Naive B cell (primary cell): ENCODE results near the gene BCL10. TPM values are rescaled to one million over a fixed set of nuclear protein-coding genes. Genes with fewer than 3 reads are reported as not detected.
A peak's percentile ranks its signal among the peaks of the same experiment; 100 is the strongest.
"Not testable (repeated sequence)": the region's sequence is repeated elsewhere in the genome, so short reads cannot be mapped to it uniquely, and the experiment has no call there.

ENCODE experiments used
- ATAC-seq, 2 donors: fragments of 150-1000 bp; cut with Tn5 transposase; 2 replicates each; pipeline ENCODE4 v1.10.0; 2021; ENCODE audit warnings: low read depth in 2 of 2, mild to moderate bottlenecking in 2 of 2, moderate library complexity in 2 of 2
- DNase-seq: peaks from one replicate; pipeline ENCODE4 v3.0.0; 2022
- H3K27ac Mint-ChIP-seq, 6 donors: one replicate each; pipeline ENCODE4 v1.8.0; 2020 to 2022; ENCODE audit warnings: mild to moderate bottlenecking in 6 of 6, mixed read lengths in 6 of 6, moderate library complexity in 5 of 6, inconsistent platforms in 2 of 6
- H3K27me3 Mint-ChIP-seq, 3 donors: one replicate each; pipeline ENCODE4 v1.8.0; 2021 to 2022; ENCODE audit warnings: mixed read lengths in 3 of 3, mild to moderate bottlenecking in 1 of 3
- H3K36me3 Mint-ChIP-seq, 2 donors: one replicate each; pipeline ENCODE4 v1.8.0; 2020 to 2022; ENCODE audit warnings: mixed read lengths in 2 of 2, inconsistent platforms in 1 of 2, mild to moderate bottlenecking in 1 of 2
- H3K4me1 Mint-ChIP-seq, 3 donors: one replicate each; pipeline ENCODE4 v1.8.0; 2020 to 2022; ENCODE audit warnings: mixed read lengths in 3 of 3, inconsistent platforms in 1 of 3, mild to moderate bottlenecking in 1 of 3, moderate library complexity in 1 of 3
- H3K4me3 Mint-ChIP-seq, 8 donors: one replicate each; pipeline ENCODE4 v1.8.0; 2020 to 2022; ENCODE audit warnings: mild to moderate bottlenecking in 8 of 8, mixed read lengths in 8 of 8, moderate library complexity in 8 of 8, inconsistent platforms in 2 of 8
- H3K9me3 Mint-ChIP-seq, 7 donors: one replicate each; pipeline ENCODE4 v1.8.0; 2020 to 2022; ENCODE audit warnings: mixed read lengths in 7 of 7, mild to moderate bottlenecking in 5 of 7, inconsistent platforms in 2 of 7, moderate library complexity in 1 of 7
- polyA plus RNA-seq, 6 donors: library from polyadenylated mRNA; unstranded; fragments of 300-500 nt; fragmentation: Illumina TruSeq; gene quantifications; one replicate each; pipeline ENCODE4 v1.2.3, GENCODE V29; 2021; ENCODE audit warnings: low read depth in 6 of 6

BCL10 gene
- polyA plus RNA-seq, 6 donors from 2014 or later = 48.6 to 83.4 (median 62.4) TPM

GRCh38 chr1:85274969-85275453 lies 1.4 kb downstream of the BCL10 start:
- Mint-ChIP-seq H3K36me3 (peaks cover 20 to 33% of the 10 kb centered on the region in 2 donors), H3K4me3 (peak overlapping the region; percentile 87 to 99 (median 96)), H3K27ac (peak overlapping the region; percentile 96 to 100 (median 100)), H3K27me3 (no peaks in the 10 kb centered on the region), H3K4me1 (peaks cover 51 to 79% (median 72%) of the 10 kb centered on the region in 3 donors), H3K9me3 (no peaks in the 10 kb centered on the region)
- peak; percentile 27 for DNase-seq
- ATAC-seq = no peak

GRCh38 chr1:85273397-85273796 lies 3.0 kb downstream of the BCL10 start:
- H3K27me3 Mint-ChIP-seq = no peaks in the 10 kb centered on the region
- H3K9me3 Mint-ChIP-seq = no peaks in the 10 kb centered on the region
- DNase-seq (no peak), ATAC-seq (no peak)
- peaks cover 19 to 30% of the 10 kb centered on the region in 2 donors for H3K36me3 Mint-ChIP-seq
- H3K27ac Mint-ChIP-seq = peak overlapping the region in 5 of 6 donors; percentile 3 to 96 (median 78)
- H3K4me1 Mint-ChIP-seq = peaks cover 54 to 80% (median 69%) of the 10 kb centered on the region in 3 donors
- H3K4me3 Mint-ChIP-seq = peak overlapping the region in 6 of 8 donors; percentile 6 to 99 (median 68)

- H3K27ac Mint-ChIP-seq = peak overlapping the region in 3 of 6 donors; percentile 48 to 68 (median 48)
- H3K4me3 Mint-ChIP-seq = no peak overlapping the region
- peaks cover 25 to 34% of the 10 kb centered on the region in 2 donors for H3K36me3 Mint-ChIP-seq
These were observed 7.4 kb downstream of the BCL10 start for GRCh38 chr1:85268801-85269585.

DNA sequence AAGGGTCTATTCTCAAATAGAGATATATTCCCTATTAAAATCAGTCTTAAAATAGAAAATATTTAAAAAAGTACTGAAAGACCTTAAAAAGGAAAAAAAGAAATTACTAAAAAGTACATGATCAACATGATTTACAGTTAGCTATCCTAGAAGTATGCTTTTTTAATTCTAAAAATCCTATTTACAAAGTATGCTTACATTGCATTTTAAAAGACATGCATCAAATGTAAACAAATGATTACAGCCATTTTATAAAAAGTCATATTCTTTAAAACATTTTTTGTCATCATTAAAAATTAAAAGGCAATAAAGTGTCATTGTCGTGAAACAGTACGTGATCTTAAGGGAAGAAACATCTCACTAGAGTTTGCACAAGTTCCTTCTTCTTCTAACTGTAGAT lies 9.1 kb downstream of the BCL10 start:
- Mint-ChIP-seq H3K27me3 (no peaks in the 10 kb centered on the region), H3K4me3 (no peak overlapping the region), H3K36me3 (peaks cover 15 to 21% of the 10 kb centered on the region in 2 donors), H3K9me3 (no peaks in the 10 kb centered on the region), H3K4me1 (peaks cover 22 to 47% (median 26%) of the 10 kb centered on the region in 3 donors), H3K27ac (peak overlapping the region in 2 of 6 donors; percentile 85 to 86)
- ATAC-seq (no peak), DNase-seq (no peak)

More at GRCh38 chr1:85268801-85269585, 7.4 kb downstream of the BCL10 start:
- Mint-ChIP-seq H3K27me3 (no peaks in the 10 kb centered on the region), H3K9me3 (no peaks in the 10 kb centered on the region), H3K4me1 (peaks cover 36 to 63% (median 40%) of the 10 kb centered on the region in 3 donors)
- ATAC-seq = no peak
- DNase-seq = no peak

DNA sequence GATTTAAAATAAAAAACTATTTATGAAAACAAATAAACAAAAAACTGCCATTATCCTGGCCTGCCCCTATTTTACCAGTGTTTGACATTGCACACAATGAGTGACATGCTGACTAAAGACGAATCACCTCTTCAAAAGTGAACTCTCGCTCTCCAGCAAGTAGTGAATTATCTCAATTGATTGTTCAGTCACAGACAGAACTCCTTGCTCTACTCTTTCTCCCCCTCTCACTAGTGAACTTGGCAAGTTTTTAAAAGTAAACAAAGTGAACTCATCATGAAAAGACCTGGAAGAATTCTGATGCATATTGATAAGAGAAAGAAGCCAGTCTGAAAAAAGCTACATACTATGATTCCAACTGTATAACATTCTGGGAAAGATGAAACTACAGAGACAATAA lies 12.3 kb downstream of the BCL10 start:
- no peak overlapping the region for H3K4me3 Mint-ChIP-seq
- peaks cover 14 to 18% of the 10 kb centered on the region in 2 donors for H3K36me3 Mint-ChIP-seq
- H3K4me1 Mint-ChIP-seq = peaks cover 14 to 27% (median 16%) of the 10 kb centered on the region in 3 donors
- H3K27ac Mint-ChIP-seq = peak overlapping the region in 2 of 6 donors; percentile 7 to 78
- DNase-seq (no peak), ATAC-seq (no peak)
- H3K27me3 Mint-ChIP-seq = no peaks in the 10 kb centered on the region
- peaks cover 0 to 5% (median 0%) of the 10 kb centered on the region in 7 donors for H3K9me3 Mint-ChIP-seq

- peak overlapping the region in 2 of 6 donors; percentile 22 to 37 for H3K27ac Mint-ChIP-seq
- no peaks in the 10 kb centered on the region for H3K27me3 Mint-ChIP-seq
- no peak for ATAC-seq
- peaks cover 9 to 15% of the 10 kb centered on the region in 2 donors for H3K36me3 Mint-ChIP-seq
- H3K9me3 Mint-ChIP-seq = peaks cover 0 to 5% (median 0%) of the 10 kb centered on the region in 7 donors
- peak overlapping the region in 1 of 8 donors; percentile 33 for H3K4me3 Mint-ChIP-seq
- H3K4me1 Mint-ChIP-seq = peaks cover 16 to 27% (median 17%) of the 10 kb centered on the region in 3 donors
- no peak for DNase-seq
These were observed 13.4 kb downstream of the BCL10 start for GRCh38 chr1:85262985-85263384.

DNA sequence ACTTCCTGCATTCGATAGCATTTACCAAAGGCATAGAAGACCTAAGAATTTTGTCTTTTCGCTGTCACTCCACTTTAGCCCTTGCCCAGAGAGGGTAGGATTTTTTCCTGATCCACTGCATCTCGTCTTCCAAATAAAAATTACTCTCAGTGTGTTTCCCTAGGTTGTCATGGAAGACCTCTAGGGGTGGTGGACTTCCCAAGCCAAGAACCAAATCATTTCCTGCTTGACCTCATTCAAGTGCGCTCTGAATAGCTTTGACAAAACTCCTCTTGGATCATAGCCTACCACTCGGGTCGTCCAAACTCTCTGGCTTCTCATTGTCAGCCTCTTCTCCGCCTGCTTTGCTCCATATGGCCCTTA lies 16.5 kb downstream of the BCL10 start:
- ATAC-seq (no peak), DNase-seq (no peak)
- Mint-ChIP-seq H3K27ac (peak overlapping the region in 4 of 6 donors; percentile 78 to 94 (median 84)), H3K4me3 (peak overlapping the region; percentile 96 to 99 (median 98)), H3K27me3 (no peaks in the 10 kb centered on the region), H3K9me3 (peaks cover 0 to 5% (median 0%) of the 10 kb centered on the region in 7 donors), H3K36me3 (peaks cover 19% of the 10 kb centered on the region in 2 donors), H3K4me1 (peaks cover 26 to 37% (median 29%) of the 10 kb centered on the region in 3 donors)

DNA sequence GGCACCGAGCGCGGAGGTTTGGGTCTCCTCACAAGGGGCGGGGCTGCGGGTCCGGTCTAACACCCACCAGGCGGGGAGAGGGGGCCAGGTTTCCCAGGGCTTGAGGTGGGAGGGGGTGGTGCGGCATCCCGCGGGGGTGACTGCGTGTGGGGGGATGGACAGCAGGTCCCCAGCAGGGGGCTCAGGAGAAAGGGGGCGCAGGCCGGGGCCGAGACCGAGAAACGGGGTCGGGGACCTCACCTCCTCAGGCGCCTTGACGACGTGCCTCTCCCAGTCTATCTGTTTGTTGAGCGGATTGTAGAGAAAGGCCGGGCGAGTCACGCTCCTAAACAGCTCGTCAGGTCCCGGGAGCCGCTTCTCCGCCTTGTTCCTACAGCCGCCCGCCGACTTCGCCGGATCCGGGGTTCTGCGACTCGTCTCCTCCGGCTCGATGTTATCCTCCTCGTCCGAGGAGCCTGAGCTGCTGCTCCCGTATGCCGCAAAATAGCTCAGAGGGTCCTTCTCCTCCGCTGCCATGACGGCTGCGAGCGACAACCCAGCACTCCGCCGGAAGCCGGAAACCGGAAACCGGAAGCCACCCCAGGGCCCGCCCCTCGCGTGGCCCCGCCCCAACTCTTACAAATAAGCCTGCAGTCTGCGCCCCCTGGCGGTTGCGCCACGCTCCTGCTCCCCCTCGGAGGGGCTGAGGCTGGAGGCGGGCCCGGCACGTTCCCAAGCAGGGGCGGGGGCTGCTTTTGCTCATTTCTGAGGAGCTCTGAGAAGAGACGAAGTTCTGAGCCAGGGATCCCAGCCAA lies 17.1 kb downstream of the BCL10 start, which contains the start of gene C1orf52:
C1orf52 (minus strand) TSS at position 545 of the 794 bp plus-strand sequence; CDS start at position 516, 29 bp downstream.
- Mint-ChIP-seq H3K27ac (peak within 1 kb of the TSS; percentile 82 to 95 (median 91)), H3K27me3 (no peaks in the 10 kb centered on the region), H3K4me1 (peaks cover 24 to 38% (median 29%) of the 10 kb centered on the region in 3 donors), H3K4me3 (peak within 1 kb of the TSS; percentile 96 to 99 (median 98)), H3K9me3 (peaks cover 0 to 5% (median 0%) of the 10 kb centered on the region in 7 donors), H3K36me3 (peaks cover 16 to 17% of the 10 kb centered on the region in 2 donors)
- ATAC-seq (peak; percentile 92 to 94), DNase-seq (peak; percentile 96)

DNA sequence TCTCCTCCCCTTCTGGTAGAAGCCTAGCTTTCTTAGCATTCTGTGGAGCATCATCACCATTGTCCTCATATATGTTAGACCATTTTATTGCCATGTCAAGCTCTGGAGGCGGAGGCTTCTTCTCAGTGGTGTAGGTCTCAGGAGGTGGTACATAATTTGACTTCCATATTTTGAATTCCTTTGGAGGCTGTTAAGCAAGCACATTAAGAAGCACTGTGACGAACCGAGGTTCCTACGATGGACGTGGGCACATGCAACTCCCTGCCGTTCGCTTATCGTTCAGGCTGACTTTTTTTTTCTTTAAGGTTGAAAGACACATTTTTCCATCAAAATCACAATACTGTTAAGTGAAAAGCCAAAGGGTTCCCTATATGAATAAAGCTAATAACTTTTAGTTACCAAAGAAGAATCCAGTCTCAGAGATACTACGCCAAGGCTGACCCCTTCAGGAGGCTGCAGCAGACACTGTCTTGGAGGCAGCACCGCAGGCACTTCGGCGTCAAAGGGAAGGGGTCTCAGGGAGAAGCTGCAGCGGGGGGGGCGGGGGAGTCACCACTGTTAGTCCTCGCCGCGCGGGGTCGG lies 17.8 kb downstream of the BCL10 start:
- DNase-seq = no peak
- peaks cover 10% of the 10 kb centered on the region in 2 donors for H3K36me3 Mint-ChIP-seq
- H3K27ac Mint-ChIP-seq = peak overlapping the region in 4 of 6 donors; percentile 58 to 94 (median 80)
- no peaks in the 10 kb centered on the region for H3K27me3 Mint-ChIP-seq
- peak overlapping the region; percentile 96 to 99 (median 98) for H3K4me3 Mint-ChIP-seq
- ATAC-seq = no peak
- peaks cover 0 to 5% (median 0%) of the 10 kb centered on the region in 7 donors for H3K9me3 Mint-ChIP-seq
- H3K4me1 Mint-ChIP-seq = peaks cover 21 to 40% (median 29%) of the 10 kb centered on the region in 3 donors

DNA sequence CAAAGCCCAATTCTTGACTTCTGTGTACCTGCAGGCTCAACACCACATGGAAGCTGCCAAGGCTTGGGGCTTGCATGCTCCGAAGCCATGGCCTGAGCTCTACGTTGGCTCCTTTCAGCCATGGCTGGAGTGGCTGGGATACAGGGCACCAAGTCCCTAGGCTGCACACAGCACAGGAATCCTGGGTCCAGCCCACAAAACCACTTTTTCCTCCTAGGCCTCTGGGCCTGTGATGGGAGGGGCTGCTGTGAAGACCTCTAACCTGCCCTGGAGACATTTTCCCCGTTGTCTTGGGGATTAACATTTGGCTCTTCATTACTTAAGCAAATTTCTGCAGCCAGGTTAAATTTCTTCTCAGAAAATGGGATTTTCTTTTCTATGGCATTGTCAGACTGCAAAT lies 27.4 kb downstream of the BCL10 start:
- not testable (repeated sequence) for ATAC-seq, H3K4me3 Mint-ChIP-seq, H3K27ac Mint-ChIP-seq, H3K27me3 Mint-ChIP-seq, H3K9me3 Mint-ChIP-seq, DNase-seq
- H3K36me3 Mint-ChIP-seq = peaks cover 9 to 19% of the 10 kb centered on the region in 2 donors
- H3K4me1 Mint-ChIP-seq = peaks cover 1 to 13% (median 11%) of the 10 kb centered on the region in 3 donors

GRCh38 chr1:85245891-85246290 lies 30.5 kb downstream of the BCL10 start:
- Mint-ChIP-seq H3K9me3 (peaks cover 0 to 4% (median 3%) of the 10 kb centered on the region in 7 donors), H3K4me1 (peaks cover 0 to 8% (median 7%) of the 10 kb centered on the region in 3 donors)

GRCh38 chr1:85245456-85245855 lies 31.0 kb downstream of the BCL10 start:
- Mint-ChIP-seq H3K27ac (no peak overlapping the region), H3K27me3 (no peaks in the 10 kb centered on the region), H3K9me3 (peaks cover 0 to 4% (median 3%) of the 10 kb centered on the region in 7 donors), H3K4me3 (no peak overlapping the region), H3K4me1 (peaks cover 0 to 6% (median 4%) of the 10 kb centered on the region in 3 donors), H3K36me3 (peaks cover 5 to 10% of the 10 kb centered on the region in 2 donors)
- DNase-seq (no peak), ATAC-seq (no peak)

More at GRCh38 chr1:85245891-85246290, 30.5 kb downstream of the BCL10 start:
- ATAC-seq = no peak
- Mint-ChIP-seq H3K36me3 (peaks cover 9 to 14% of the 10 kb centered on the region in 2 donors), H3K27ac (no peak overlapping the region), H3K27me3 (no peaks in the 10 kb centered on the region), H3K4me3 (no peak overlapping the region)
- DNase-seq = no peak
